Brain microvascular endothelial cell (primary cell): ENCODE results near the gene UBE2G1.

Experiments
- DNase-seq: peaks from one replicate; pipeline ENCODE4 v3.0.0-alpha.2; 2020
- H3K27ac ChIP-seq: fragments of 250-450 bp; sonication (Bioruptor Pico); 2 replicates; pipeline ENCODE4 v1.5.1; 2020; ENCODE audit warnings: mild to moderate bottlenecking, moderate library complexity
- H3K27me3 ChIP-seq: fragments of 250-450 bp; sonication (Bioruptor Pico); replicated peaks from 2 replicates; pipeline ENCODE4 v1.5.1; 2020; ENCODE audit warnings: mild to moderate bottlenecking
- H3K36me3 ChIP-seq: fragments of 250-450 bp; sonication (Bioruptor Pico); replicated peaks from 2 replicates; pipeline ENCODE4 v1.5.1; 2020; ENCODE audit warnings: mild to moderate bottlenecking
- H3K4me3 ChIP-seq: 2 replicates; pipeline ENCODE4 v1.5.1; 2011; ENCODE audit warnings: low read depth, mild to moderate bottlenecking, control low read depth, low read length, moderate library complexity
- CTCF ChIP-seq: IDR thresholded peaks from 2 replicates; pipeline ENCODE4 v1.5.1; 2011; ENCODE audit warnings: low read depth, mild to moderate bottlenecking, moderate library complexity, low read length, control low read depth, inconsistent platforms; ENCODE audit errors: missing control alignments
- in situ Hi-C: cut with HindIII; loops from 2 replicates; pipeline ENCODE4 v1.10.0; 2017; ENCODE audit warnings: low sequenced_read_pairs, low pct_ligation_motif_present

The UBE2G1 gene

GRCh38 chr17:4407216-4407615, 40.7 kb upstream of the UBE2G1 start:
- in situ Hi-C loops, result loop anchor here (25.0 kb wide), 1 partner anchor 195 kb away; no protein-coding TSS in a partner anchor
- Histone ChIP-seq H3K27me3 (no peaks in the 10 kb centered on the region), H3K36me3 (no peaks in the 10 kb centered on the region), H3K27ac (no peak overlapping the region), H3K4me3 (no peak overlapping the region)
- no peak for DNase-seq
- no peak for TF ChIP-seq CTCF

GRCh38 chr17:4406386-4406785, 39.9 kb upstream of the UBE2G1 start:
- no peak for TF ChIP-seq CTCF
- DNase-seq, result no peak
- H3K27me3 ChIP-seq, result no peaks in the 10 kb centered on the region
- in situ Hi-C loops, result loop anchor here (25.0 kb wide), 1 partner anchor 194 kb away; no protein-coding TSS in a partner anchor
- H3K36me3 ChIP-seq, result no peaks in the 10 kb centered on the region
- H3K27ac ChIP-seq, result no peak overlapping the region
- no peak overlapping the region for H3K4me3 ChIP-seq

GRCh38 chr17:4405699-4406098, 39.2 kb upstream of the UBE2G1 start:
- Histone ChIP-seq H3K27me3 (no peaks in the 10 kb centered on the region), H3K36me3 (no peaks in the 10 kb centered on the region), H3K27ac (no peak overlapping the region), H3K4me3 (no peak overlapping the region)
- no peak for DNase-seq
- no peak for TF ChIP-seq CTCF
- in situ Hi-C loops, result loop anchor here (25.0 kb wide), 1 partner anchor 193 kb away; no protein-coding TSS in a partner anchor

- no peaks in the 10 kb centered on the region for H3K27me3 ChIP-seq
- in situ Hi-C loops, result loop anchor here (25.0 kb wide), 1 partner anchor 193 kb away; no protein-coding TSS in a partner anchor
- H3K27ac ChIP-seq, result no peak overlapping the region
- DNase-seq, result no peak
- H3K4me3 ChIP-seq, result no peak overlapping the region
- H3K36me3 ChIP-seq, result no peaks in the 10 kb centered on the region
- no peak for TF ChIP-seq CTCF
These were observed 38.7 kb upstream of the UBE2G1 start for GRCh38 chr17:4405038-4405669.

- no peak for DNase-seq
- in situ Hi-C loops, result no loop called here
- no peaks in the 10 kb centered on the region for H3K36me3 ChIP-seq
- no peak for TF ChIP-seq CTCF
- no peak overlapping the region for H3K4me3 ChIP-seq
- H3K27ac ChIP-seq, result no peak overlapping the region
- H3K27me3 ChIP-seq, result no peaks in the 10 kb centered on the region
These were observed 31.4 kb upstream of the UBE2G1 start for GRCh38 chr17:4397840-4398239.

- Histone ChIP-seq H3K27me3 (no peaks in the 10 kb centered on the region), H3K36me3 (no peaks in the 10 kb centered on the region), H3K27ac (no peak overlapping the region), H3K4me3 (no peak overlapping the region)
- in situ Hi-C loops, result no loop called here
- TF ChIP-seq CTCF, result no peak
- DNase-seq, result no peak
These were observed 28.6 kb upstream of the UBE2G1 start for GRCh38 chr17:4395111-4395478.
